Measurements from ENCODE around the gene SLC16A3.

SLC16A3 gene

GRCh38 chr17:82272495-82273326 lies 43.9 kb downstream of the SLC16A3 start:
- H3K4me2 ChIP-seq, result peak overlapping the region; percentile 88
- H4K20me1 ChIP-seq (ENCODE audit: insufficient read depth), result peaks cover 45% of the 10 kb centered on the region
- no peak overlapping the region for H3K4me3 ChIP-seq (IDR thresholded peaks at IDR 0.05; ENCODE audit: insufficient read depth, low read depth, low read length)
- TF ChIP-seq CTCF (conservative IDR thresholded peaks at IDR 0.05; ENCODE audit: low read depth, low read length), result no peak
- H3K27me3 ChIP-seq (ENCODE audit: insufficient read depth, low read depth), result no peaks in the 10 kb centered on the region
- peaks cover 81% of the 10 kb centered on the region for H3K4me1 ChIP-seq (ENCODE audit: low read depth, poor library complexity, severe bottlenecking)
- peak overlapping the region; percentile 98 for H3K9ac ChIP-seq
- peaks cover 5% of the 10 kb centered on the region; the same call in 1 of the 2 replicates for H3K36me3 ChIP-seq (ENCODE audit: insufficient read depth)
- H3K79me2 ChIP-seq (ENCODE audit: insufficient read depth, low read depth), result peaks cover 49% of the 10 kb centered on the region
- H3K27ac ChIP-seq, result peak overlapping the region; percentile 98
- H2AFZ ChIP-seq (ENCODE audit: low read depth), result peak overlapping the region; percentile 83

- Histone ChIP-seq H3K4me3 (IDR thresholded peaks at IDR 0.05; ENCODE audit: insufficient read depth, low read depth, low read length) (no peak within 1 kb of the TSS), H3K27me3 (ENCODE audit: insufficient read depth, low read depth) (no peaks in the 10 kb centered on the region), H3K79me2 (ENCODE audit: insufficient read depth, low read depth) (peaks cover 41% of the 10 kb centered on the region), H3K9ac (peak within 1 kb of the TSS; percentile 98), H3K27ac (peak within 1 kb of the TSS; percentile 98), H3K36me3 (ENCODE audit: insufficient read depth) (peaks cover 5% of the 10 kb centered on the region; the same call in 1 of the 2 replicates), H3K4me1 (ENCODE audit: low read depth, poor library complexity, severe bottlenecking) (peaks cover 82% of the 10 kb centered on the region), H3K4me2 (peak within 1 kb of the TSS; percentile 88), H2AFZ (ENCODE audit: low read depth) (peak within 1 kb of the TSS; percentile 83), H4K20me1 (ENCODE audit: insufficient read depth) (peaks cover 36% of the 10 kb centered on the region)
- TF ChIP-seq CTCF (conservative IDR thresholded peaks at IDR 0.05; ENCODE audit: low read depth, low read length), result no peak
Measured at GRCh38 chr17:82273327-82274133, 44.7 kb downstream of the SLC16A3 start, which contains the start of gene CSNK1D. CSNK1D (minus strand) TSS chr17:82273700; CDS start chr17:82273381, 319 bp downstream.

- peak overlapping the region; percentile 88 for H3K4me2 ChIP-seq
- peak overlapping the region; percentile 98; the same call in 1 of the 2 replicates for H3K9ac ChIP-seq
- H3K79me2 ChIP-seq (ENCODE audit: insufficient read depth, low read depth), result peaks cover 33% of the 10 kb centered on the region
- H3K4me3 ChIP-seq (IDR thresholded peaks at IDR 0.05; ENCODE audit: insufficient read depth, low read depth, low read length), result no peak overlapping the region
- peaks cover 29% of the 10 kb centered on the region for H4K20me1 ChIP-seq (ENCODE audit: insufficient read depth)
- peaks cover 82% of the 10 kb centered on the region for H3K4me1 ChIP-seq (ENCODE audit: low read depth, poor library complexity, severe bottlenecking)
- no peak overlapping the region for H3K27ac ChIP-seq
- no peaks in the 10 kb centered on the region for H3K27me3 ChIP-seq (ENCODE audit: insufficient read depth, low read depth)
- no peak for TF ChIP-seq CTCF (conservative IDR thresholded peaks at IDR 0.05; ENCODE audit: low read depth, low read length)
- H2AFZ ChIP-seq (ENCODE audit: low read depth), result peak overlapping the region; percentile 83; the same call in 1 of the 2 replicates
- H3K36me3 ChIP-seq (ENCODE audit: insufficient read depth), result no peaks in the 10 kb centered on the region; the same call in 1 of the 2 replicates
Measured at GRCh38 chr17:82274134-82275020, 45.5 kb downstream of the SLC16A3 start.

GRCh38 chr17:82275326-82275725 lies 46.5 kb downstream of the SLC16A3 start:
- H3K4me2 ChIP-seq, result no peak overlapping the region; the same call in 1 of the 2 replicates
- H3K27me3 ChIP-seq (ENCODE audit: insufficient read depth, low read depth), result no peaks in the 10 kb centered on the region
- no peak overlapping the region for H3K27ac ChIP-seq
- H3K79me2 ChIP-seq (ENCODE audit: insufficient read depth, low read depth), result peaks cover 23% of the 10 kb centered on the region
- H3K4me1 ChIP-seq (ENCODE audit: low read depth, poor library complexity, severe bottlenecking), result peaks cover 74% of the 10 kb centered on the region
- H3K4me3 ChIP-seq (IDR thresholded peaks at IDR 0.05; ENCODE audit: insufficient read depth, low read depth, low read length), result no peak overlapping the region
- H3K36me3 ChIP-seq (ENCODE audit: insufficient read depth), result no peaks in the 10 kb centered on the region; the same call in 1 of the 2 replicates
- peaks cover 22% of the 10 kb centered on the region for H4K20me1 ChIP-seq (ENCODE audit: insufficient read depth)
- no peak overlapping the region for H2AFZ ChIP-seq (ENCODE audit: low read depth)
- no peak for TF ChIP-seq CTCF (conservative IDR thresholded peaks at IDR 0.05; ENCODE audit: low read depth, low read length)
- no peak overlapping the region for H3K9ac ChIP-seq

Data from KMS-11 (cell line).